GM10847 (cell line): Measurements from ENCODE around the gene SMPX.

Source experiments
- POLR2A ChIP-seq: IDR thresholded peaks from 2 replicates; pipeline ENCODE4 v1.6.1; 2011; ENCODE audit not compliant: insufficient read length; ENCODE audit errors: extremely low read depth

The SMPX gene

GRCh38 chrX:21749924-21750323 is 8.0 kb downstream of the SMPX start:
- TF ChIP-seq POLR2A, result no peak

- TF ChIP-seq POLR2A, result no peak
These were observed 9.7 kb downstream of the SMPX start for GRCh38 chrX:21748235-21748634.

- TF ChIP-seq POLR2A, result no peak
These were observed 10.4 kb downstream of the SMPX start for GRCh38 chrX:21747558-21747957.

GRCh38 chrX:21745756-21746155 is 12.2 kb downstream of the SMPX start:
- no peak for TF ChIP-seq POLR2A

- TF ChIP-seq POLR2A, result no peak
These were observed 13.2 kb downstream of the SMPX start for GRCh38 chrX:21744721-21745120.

- TF ChIP-seq POLR2A, result no peak
These were observed 13.9 kb downstream of the SMPX start for GRCh38 chrX:21744060-21744459.

- no peak for TF ChIP-seq POLR2A
These were observed 15.8 kb downstream of the SMPX start for GRCh38 chrX:21741869-21742701.

GRCh38 chrX:21741364-21741763 is 16.6 kb downstream of the SMPX start:
- no peak for TF ChIP-seq POLR2A

GRCh38 chrX:21740329-21741274 is 17.3 kb downstream of the SMPX start:
- TF ChIP-seq POLR2A, result no peak

- TF ChIP-seq POLR2A, result no peak
These were observed 19.0 kb downstream of the SMPX start for GRCh38 chrX:21738950-21739287.

GRCh38 chrX:21738210-21738949 is 19.5 kb downstream of the SMPX start:
- TF ChIP-seq POLR2A, result no peak

- no peak for TF ChIP-seq POLR2A
These were observed 22.2 kb downstream of the SMPX start for GRCh38 chrX:21735768-21736127.

- no peak for TF ChIP-seq POLR2A
These were observed 22.7 kb downstream of the SMPX start for GRCh38 chrX:21735038-21735767.

- no peak for TF ChIP-seq POLR2A
These were observed 23.7 kb downstream of the SMPX start for GRCh38 chrX:21734175-21734574.

- no peak for TF ChIP-seq POLR2A
These were observed 24.2 kb downstream of the SMPX start for GRCh38 chrX:21733705-21734104.
